A549 (cell line): Measurements from ENCODE around the gene PRKG1.

Experiments used
- CEBPB ChIP-seq, 2 experiments: fragments of >200 bp in 1 of 2; sonication (Bioruptor Twin) in 1 of 2; formaldehyde crosslinking in 1 of 2; IDR thresholded peaks; 2 replicates each; pipeline ENCODE4 v1.6.1; 2012 to 2016
- CTCF ChIP-seq: fragments of >200 bp; sonication (Bioruptor Twin); formaldehyde crosslinking; IDR thresholded peaks from 3 replicates; pipeline ENCODE4 v1.5.1; 2016
- JUNB ChIP-seq: fragments of >200 bp; sonication (Bioruptor Twin); formaldehyde crosslinking; IDR thresholded peaks from 2 replicates; pipeline ENCODE4 v1.6.1; 2016
- POLR2A ChIP-seq: IDR thresholded peaks from 2 replicates; pipeline ENCODE4 v1.6.1; 2012; ENCODE audit warnings: mild to moderate bottlenecking, low read length
- RAD21 ChIP-seq, 2 experiments: fragments of >200 bp in 1 of 2; sonication (Bioruptor Twin) in 1 of 2; formaldehyde crosslinking in 1 of 2; IDR thresholded peaks in 1 of 2; conservative IDR thresholded peaks in 1 of 2; 2 replicates in 1 of 2; 3 replicates in 1 of 2; pipeline ENCODE4 v1.6.1; 2012 to 2018; ENCODE audit warnings: inconsistent platforms in 1 of 2
- RARB ChIP-seq: fragments of 250-450 bp; sonication (Bioruptor Pico); IDR thresholded peaks from 2 replicates; pipeline ENCODE4 v1.8.0; 2021; ENCODE audit warnings: mild to moderate bottlenecking, moderate library complexity
- SMC3 ChIP-seq: fragments of >200 bp; sonication (Bioruptor Twin); formaldehyde crosslinking; IDR thresholded peaks from 3 replicates; pipeline ENCODE4 v1.6.1; 2018; ENCODE audit warnings: inconsistent platforms
- TF ChIP-seq, protein P1 (sequence below): fragments of 200-600 bp; sonication (generic); IDR thresholded peaks from 2 replicates; pipeline ENCODE4 v1.6.1; 2016; ENCODE audit warnings: antibody characterized with exemption, mild to moderate bottlenecking, moderate library complexity

GRCh38 chr10:51643734-51644133 is 569.4 kb downstream of the PRKG1 start:
- TF ChIP-seq JUNB (no peak), CTCF (no peak), RAD21 (conservative IDR thresholded peaks at IDR 0.05 in 1 of 2, IDR thresholded peaks at IDR 0.05 in 1 of 2) (no peak), RARB (CRISPR knock-in tag) (no peak), POLR2A (no peak), CEBPB (IDR thresholded peaks at IDR 0.05) (no peak), SMC3 (no peak)
- TF ChIP-seq, protein P1, sequence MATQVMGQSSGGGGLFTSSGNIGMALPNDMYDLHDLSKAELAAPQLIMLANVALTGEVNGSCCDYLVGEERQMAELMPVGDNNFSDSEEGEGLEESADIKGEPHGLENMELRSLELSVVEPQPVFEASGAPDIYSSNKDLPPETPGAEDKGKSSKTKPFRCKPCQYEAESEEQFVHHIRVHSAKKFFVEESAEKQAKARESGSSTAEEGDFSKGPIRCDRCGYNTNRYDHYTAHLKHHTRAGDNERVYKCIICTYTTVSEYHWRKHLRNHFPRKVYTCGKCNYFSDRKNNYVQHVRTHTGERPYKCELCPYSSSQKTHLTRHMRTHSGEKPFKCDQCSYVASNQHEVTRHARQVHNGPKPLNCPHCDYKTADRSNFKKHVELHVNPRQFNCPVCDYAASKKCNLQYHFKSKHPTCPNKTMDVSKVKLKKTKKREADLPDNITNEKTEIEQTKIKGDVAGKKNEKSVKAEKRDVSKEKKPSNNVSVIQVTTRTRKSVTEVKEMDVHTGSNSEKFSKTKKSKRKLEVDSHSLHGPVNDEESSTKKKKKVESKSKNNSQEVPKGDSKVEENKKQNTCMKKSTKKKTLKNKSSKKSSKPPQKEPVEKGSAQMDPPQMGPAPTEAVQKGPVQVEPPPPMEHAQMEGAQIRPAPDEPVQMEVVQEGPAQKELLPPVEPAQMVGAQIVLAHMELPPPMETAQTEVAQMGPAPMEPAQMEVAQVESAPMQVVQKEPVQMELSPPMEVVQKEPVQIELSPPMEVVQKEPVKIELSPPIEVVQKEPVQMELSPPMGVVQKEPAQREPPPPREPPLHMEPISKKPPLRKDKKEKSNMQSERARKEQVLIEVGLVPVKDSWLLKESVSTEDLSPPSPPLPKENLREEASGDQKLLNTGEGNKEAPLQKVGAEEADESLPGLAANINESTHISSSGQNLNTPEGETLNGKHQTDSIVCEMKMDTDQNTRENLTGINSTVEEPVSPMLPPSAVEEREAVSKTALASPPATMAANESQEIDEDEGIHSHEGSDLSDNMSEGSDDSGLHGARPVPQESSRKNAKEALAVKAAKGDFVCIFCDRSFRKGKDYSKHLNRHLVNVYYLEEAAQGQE: no peak
